Measurements from ENCODE around the gene SAMMSON. TPM values are rescaled to one million over a fixed set of nuclear protein-coding genes. Genes with fewer than 3 reads are reported as not detected.

SAMMSON gene
- total RNA-seq, 1 experiment from 2014 or later, result not detected

GRCh38 chr3:69998759-69999139, 784 bp upstream of the SAMMSON start:
- no peak for TF ChIP-seq CTCF (IDR thresholded peaks at IDR 0.05; ENCODE audit: unreplicated experiment)
- Mint-ChIP-seq H3K4me3 (ENCODE audit: unreplicated experiment) (peak overlapping the region; percentile 54), H3K27ac (ENCODE audit: low read depth, unreplicated experiment) (no peak overlapping the region), H3K9me3 (ENCODE audit: unreplicated experiment) (peaks cover 7% of the 10 kb centered on the region), H3K27me3 (ENCODE audit: insufficient read depth, unreplicated experiment) (peaks cover 59% of the 10 kb centered on the region), H3K36me3 (ENCODE audit: insufficient read depth, unreplicated experiment) (no peaks in the 10 kb centered on the region), H3K4me1 (ENCODE audit: insufficient read depth, unreplicated experiment) (peaks cover 13% of the 10 kb centered on the region)
- DNase-seq (ENCODE audit: unreplicated experiment), result no peak
- POLR2A ChIA-PET, result no interaction called here
- no TSS peak for BruUV-seq (replicated peaks)
- CTCF ChIA-PET, result no interaction called here
- intact Hi-C loops (cut with micrococcal nuclease), result no loop called here

GRCh38 chr3:70000028-70000410, 486 bp downstream of the SAMMSON start:
- Mint-ChIP-seq H3K9me3 (ENCODE audit: unreplicated experiment) (peaks cover 7% of the 10 kb centered on the region), H3K36me3 (ENCODE audit: insufficient read depth, unreplicated experiment) (no peaks in the 10 kb centered on the region), H3K27ac (ENCODE audit: low read depth, unreplicated experiment) (no peak overlapping the region), H3K4me3 (ENCODE audit: unreplicated experiment) (no peak overlapping the region), H3K27me3 (ENCODE audit: insufficient read depth, unreplicated experiment) (peaks cover 46% of the 10 kb centered on the region), H3K4me1 (ENCODE audit: insufficient read depth, unreplicated experiment) (peaks cover 13% of the 10 kb centered on the region)
- intact Hi-C loops (cut with micrococcal nuclease), result no loop called here
- no peak for TF ChIP-seq CTCF (IDR thresholded peaks at IDR 0.05; ENCODE audit: unreplicated experiment)
- DNase-seq (ENCODE audit: unreplicated experiment), result no peak
- BruUV-seq (replicated peaks), result no TSS peak
- POLR2A ChIA-PET, result no interaction called here
- CTCF ChIA-PET, result interaction anchor here (0.7 kb wide), 1 partner anchor 8 kb away, joined by 3 read pairs; no protein-coding TSS in a partner anchor

DNA sequence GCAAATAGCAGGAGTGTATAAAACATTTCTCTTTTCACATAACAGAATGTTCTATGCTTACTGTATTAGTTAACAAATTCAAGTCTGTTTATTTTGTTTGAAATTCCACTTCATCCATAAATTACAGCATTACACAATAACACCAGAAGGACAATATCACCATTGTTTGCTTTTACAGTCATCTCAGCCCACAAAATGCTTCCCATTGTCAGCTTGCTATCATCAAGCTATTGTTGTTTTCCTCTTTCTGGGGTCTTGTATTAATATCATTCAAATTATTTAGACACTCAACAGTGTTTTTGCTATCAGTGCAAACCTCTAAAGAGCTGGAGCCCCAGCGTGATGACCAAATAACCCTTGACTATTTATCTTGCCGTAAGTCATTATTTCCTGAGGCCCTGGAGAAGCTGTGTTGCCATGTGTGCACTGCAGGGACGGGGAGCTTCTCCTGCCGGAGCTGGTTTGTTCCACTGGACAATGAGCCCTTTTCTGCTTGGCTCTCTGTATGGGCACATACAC, 1.1 kb downstream of the SAMMSON start:
- DNase-seq (ENCODE audit: unreplicated experiment), result peak; percentile 4
- H3K27ac Mint-ChIP-seq (ENCODE audit: low read depth, unreplicated experiment), result no peak overlapping the region
- peaks cover 13% of the 10 kb centered on the region for H3K4me1 Mint-ChIP-seq (ENCODE audit: insufficient read depth, unreplicated experiment)
- no peak overlapping the region for H3K4me3 Mint-ChIP-seq (ENCODE audit: unreplicated experiment)
- no peaks in the 10 kb centered on the region for H3K36me3 Mint-ChIP-seq (ENCODE audit: insufficient read depth, unreplicated experiment)
- BruUV-seq (replicated peaks), result no TSS peak
- CTCF ChIA-PET, result interaction anchor here (0.7 kb wide), 1 partner anchor 9 kb away, joined by 3 read pairs; no protein-coding TSS in a partner anchor
- intact Hi-C loops (cut with micrococcal nuclease), result no loop called here
- peaks cover 7% of the 10 kb centered on the region for H3K9me3 Mint-ChIP-seq (ENCODE audit: unreplicated experiment)
- POLR2A ChIA-PET, result no interaction called here
- H3K27me3 Mint-ChIP-seq (ENCODE audit: insufficient read depth, unreplicated experiment), result peaks cover 40% of the 10 kb centered on the region
- TF ChIP-seq CTCF (IDR thresholded peaks at IDR 0.05; ENCODE audit: unreplicated experiment), result no peak

DNA sequence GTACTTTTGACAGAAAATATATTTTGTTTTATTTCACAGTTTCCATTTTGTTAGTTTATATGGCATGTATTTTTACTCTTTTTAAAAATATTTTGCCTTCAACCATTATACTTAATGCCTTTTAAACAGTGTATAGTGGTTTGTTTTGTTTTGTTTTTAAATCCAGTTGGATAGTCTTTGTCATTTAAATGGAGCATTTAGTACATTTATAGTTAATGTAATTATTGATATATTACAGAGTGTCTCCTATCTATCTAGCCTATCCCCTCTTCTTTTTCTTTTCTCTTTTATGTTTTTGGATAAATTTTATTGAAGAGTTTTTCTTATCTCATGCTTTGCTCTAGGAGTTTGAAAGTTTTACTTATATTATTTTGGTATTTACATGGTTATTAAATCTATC, 3.6 kb downstream of the SAMMSON start:
- TF ChIP-seq CTCF (IDR thresholded peaks at IDR 0.05; ENCODE audit: unreplicated experiment), result no peak
- DNase-seq (ENCODE audit: unreplicated experiment), result no peak
- intact Hi-C loops (cut with micrococcal nuclease), result no loop called here
- Mint-ChIP-seq H3K36me3 (ENCODE audit: insufficient read depth, unreplicated experiment) (no peaks in the 10 kb centered on the region), H3K4me1 (ENCODE audit: insufficient read depth, unreplicated experiment) (peaks cover 13% of the 10 kb centered on the region), H3K27me3 (ENCODE audit: insufficient read depth, unreplicated experiment) (peaks cover 29% of the 10 kb centered on the region), H3K9me3 (ENCODE audit: unreplicated experiment) (peaks cover 7% of the 10 kb centered on the region), H3K4me3 (ENCODE audit: unreplicated experiment) (no peak overlapping the region), H3K27ac (ENCODE audit: low read depth, unreplicated experiment) (no peak overlapping the region)
- ChIA-PET POLR2A (no interaction called here), CTCF (no interaction called here)
- no TSS peak for BruUV-seq (replicated peaks)

All from MCF 10A (cell line).